AG04449 (cell line): ENCODE data around the gene GARIN5A.
A peak's percentile ranks its signal among the peaks of the same experiment; 100 is the strongest.

Source experiments
- CTCF ChIA-PET: fragments of 350-600 bp; formaldehyde crosslinking; extraction: SDS; loops from one replicate; lab custom pipeline; 2021; ENCODE audit warnings: antibody characterized with exemption; lab: Yijun Ruan, JAX
- POLR2A ChIA-PET: fragments of 400-600, 350-600 bp; formaldehyde crosslinking; extraction: SDS; loops from one replicate; lab custom pipeline; 2020; ENCODE audit warnings: antibody characterized with exemption, inconsistent platforms; lab: Yijun Ruan, JAX
- DNase-seq: peaks from one replicate; pipeline ENCODE4 v3.0.0-alpha.2; 2010; ENCODE audit warnings: low read depth, low spot score
- H3K4me3 ChIP-seq: 2 replicates; pipeline ENCODE4 v1.5.1; 2011; ENCODE audit warnings: low read depth, mild to moderate bottlenecking, control low read depth, low read length
- TF ChIP-seq, protein P1 (sequence below): IDR thresholded peaks from one replicate; pipeline ENCODE4 v1.5.1; 2011; ENCODE audit warnings: mild to moderate bottlenecking, moderate library complexity, low read length, control low read depth, inconsistent platforms; ENCODE audit not compliant: insufficient read depth; ENCODE audit errors: missing control alignments

Gene GARIN5A

GRCh38 chr19:50476224-50476906 is at the start of gene GARIN5A, which contains the start of gene EMC10:
TSS of gene GARIN5A (minus strand) at chr19:50476848. CDS start at chr19:50476388, 460 bp downstream.
TSS of gene EMC10 (plus strand) at chr19:50476507. CDS start at chr19:50476545, 38 bp downstream.
- TF ChIP-seq, protein P1, sequence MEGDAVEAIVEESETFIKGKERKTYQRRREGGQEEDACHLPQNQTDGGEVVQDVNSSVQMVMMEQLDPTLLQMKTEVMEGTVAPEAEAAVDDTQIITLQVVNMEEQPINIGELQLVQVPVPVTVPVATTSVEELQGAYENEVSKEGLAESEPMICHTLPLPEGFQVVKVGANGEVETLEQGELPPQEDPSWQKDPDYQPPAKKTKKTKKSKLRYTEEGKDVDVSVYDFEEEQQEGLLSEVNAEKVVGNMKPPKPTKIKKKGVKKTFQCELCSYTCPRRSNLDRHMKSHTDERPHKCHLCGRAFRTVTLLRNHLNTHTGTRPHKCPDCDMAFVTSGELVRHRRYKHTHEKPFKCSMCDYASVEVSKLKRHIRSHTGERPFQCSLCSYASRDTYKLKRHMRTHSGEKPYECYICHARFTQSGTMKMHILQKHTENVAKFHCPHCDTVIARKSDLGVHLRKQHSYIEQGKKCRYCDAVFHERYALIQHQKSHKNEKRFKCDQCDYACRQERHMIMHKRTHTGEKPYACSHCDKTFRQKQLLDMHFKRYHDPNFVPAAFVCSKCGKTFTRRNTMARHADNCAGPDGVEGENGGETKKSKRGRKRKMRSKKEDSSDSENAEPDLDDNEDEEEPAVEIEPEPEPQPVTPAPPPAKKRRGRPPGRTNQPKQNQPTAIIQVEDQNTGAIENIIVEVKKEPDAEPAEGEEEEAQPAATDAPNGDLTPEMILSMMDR, result no peak
- peak within 1 kb of the TSS; percentile 91 for H3K4me3 ChIP-seq
- ChIA-PET POLR2A (no interaction called here), CTCF (interaction anchor here (1.1 kb wide), 1 partner anchor 16 kb away, joined by 5 read pairs; no protein-coding TSS in a partner anchor)
- DNase-seq, result peak; percentile 49

- TF ChIP-seq, protein P1, result no peak
- DNase-seq, result no peak
- ChIA-PET POLR2A (no interaction called here), CTCF (interaction anchor here (6.0 kb wide), 1 partner anchor 14 kb away, joined by 34 read pairs; no protein-coding TSS in a partner anchor)
- H3K4me3 ChIP-seq, result no peak overlapping the region
Measured at GRCh38 chr19:50522881-50523280, 46.2 kb upstream of the GARIN5A start.

DNA sequence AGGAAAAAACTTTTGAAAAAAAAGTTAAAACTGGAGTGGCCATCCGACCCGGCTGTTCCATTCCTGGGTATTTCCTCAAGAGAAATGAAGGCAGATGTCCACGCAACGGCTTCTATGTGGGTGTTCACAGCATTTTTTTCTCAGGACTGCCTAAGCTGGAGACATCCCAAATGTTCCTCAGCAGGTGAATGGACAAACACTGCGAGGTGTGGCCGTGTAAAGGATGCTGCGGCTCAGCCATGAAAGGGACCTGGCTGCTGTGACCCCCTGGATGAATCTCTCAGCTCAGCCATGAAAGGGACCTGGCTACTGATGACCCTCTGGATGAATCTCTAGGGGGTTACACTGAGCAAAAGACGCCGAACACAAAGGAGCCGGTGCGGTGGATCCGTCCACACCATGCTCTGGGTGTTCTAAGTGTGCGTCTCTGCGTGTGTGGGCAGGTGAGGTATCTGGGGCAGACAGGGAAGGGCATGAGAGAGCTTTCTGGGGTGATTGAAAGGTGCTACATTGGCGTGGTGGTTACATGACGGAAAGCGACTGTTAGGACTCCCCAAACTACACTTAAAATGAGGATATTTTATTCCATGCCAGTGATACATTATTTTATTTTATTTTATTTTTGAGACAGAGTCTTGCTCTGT is 44.3 kb upstream of the GARIN5A start:
- POLR2A ChIA-PET, result no interaction called here
- TF ChIP-seq, protein P1, result no peak
- no peak overlapping the region for H3K4me3 ChIP-seq
- CTCF ChIA-PET, result no interaction called here
- DNase-seq, result no peak

GRCh38 chr19:50519006-50519575 is 42.4 kb upstream of the GARIN5A start:
- ChIA-PET CTCF (interaction anchor here (1.2 to 1.7 kb wide), 3 partner anchors 17 to 37 kb away, joined by 3 to 6 read pairs (median 4); no protein-coding TSS in a partner anchor), POLR2A (no interaction called here)
- TF ChIP-seq, protein P1, result no peak
- no peak overlapping the region for H3K4me3 ChIP-seq
- DNase-seq, result no peak

DNA sequence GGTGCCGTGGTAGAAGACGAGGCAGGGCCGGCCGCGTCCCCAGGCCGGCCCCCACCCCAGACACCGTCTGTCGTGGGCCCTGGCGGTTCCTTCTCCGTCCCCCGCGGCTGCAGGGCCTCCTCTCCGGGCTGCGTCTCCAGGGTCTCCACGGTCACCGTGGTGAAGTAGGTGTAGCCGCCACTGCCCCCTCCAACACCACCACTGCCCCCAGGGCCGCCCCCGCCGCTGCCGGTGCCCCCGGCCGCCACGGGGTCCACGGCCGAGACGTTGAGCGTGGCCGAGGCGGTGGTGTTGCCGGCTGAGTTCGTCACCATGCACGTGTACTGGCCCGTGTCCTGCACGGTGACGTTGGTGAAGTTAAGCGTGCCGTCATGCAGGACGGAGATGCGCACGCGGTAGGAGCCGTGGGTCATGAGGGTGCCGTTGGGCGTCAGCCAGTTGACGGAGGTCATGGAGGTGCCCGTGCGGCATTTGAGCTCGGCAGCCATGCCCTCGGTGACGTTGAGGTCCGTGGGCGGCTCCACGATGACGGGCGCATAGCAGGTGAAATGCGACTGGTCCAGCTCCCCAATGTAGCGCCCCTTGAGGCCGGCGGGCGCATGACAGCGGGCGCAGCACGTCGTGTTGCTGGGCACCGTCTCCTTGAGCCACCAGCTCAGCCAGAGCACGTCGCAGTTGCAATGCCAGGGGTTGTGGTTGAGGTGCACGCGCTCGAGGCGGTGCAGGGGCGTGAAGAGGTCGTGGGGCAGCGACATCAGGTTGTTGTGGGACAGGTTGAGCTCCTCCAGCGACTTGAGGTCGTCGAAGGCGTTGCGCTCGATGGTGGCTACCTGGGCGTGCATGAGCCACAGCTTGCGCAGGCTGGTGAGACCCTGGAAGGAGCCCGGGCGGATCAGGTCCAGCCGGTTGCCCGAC is 41.7 kb upstream of the GARIN5A start:
- POLR2A ChIA-PET, result no interaction called here
- H3K4me3 ChIP-seq, result no peak overlapping the region
- CTCF ChIA-PET, result interaction anchor here (1.2 to 1.7 kb wide), 3 partner anchors 18 to 38 kb away, joined by 3 to 6 read pairs (median 4); no protein-coding TSS in a partner anchor
- TF ChIP-seq, protein P1, result no peak
- no peak for DNase-seq
